Esophagus muscularis mucosa (tissue), 3 donors: ENCODE data around the gene BMAL1.

ENCODE experiments used
- CTCF ChIP-seq, 3 experiments: fragments of 200-600 bp in 2 of 3; fragments of 450-650 bp in 1 of 3; sonication (generic) in 2 of 3; IDR thresholded peaks; one replicate each; pipeline ENCODE4 v1.5.1; 2017 to 2019; ENCODE audit warnings: antibody characterized with exemption in 3 of 3, mild to moderate bottlenecking in 2 of 3, moderate library complexity in 1 of 3
- POLR2A ChIP-seq: fragments of 450-650 bp; IDR thresholded peaks from one replicate; pipeline ENCODE4 v1.6.1; 2017; ENCODE audit warnings: antibody characterized with exemption, moderate library complexity, mild to moderate bottlenecking, low read depth
- POLR2AphosphoS5 ChIP-seq, 2 donors: sonication (generic); formaldehyde crosslinking; IDR thresholded peaks; one replicate each; pipeline ENCODE4 v1.6.1; 2017; ENCODE audit warnings: antibody characterized with exemption in 2 of 2

DNA sequence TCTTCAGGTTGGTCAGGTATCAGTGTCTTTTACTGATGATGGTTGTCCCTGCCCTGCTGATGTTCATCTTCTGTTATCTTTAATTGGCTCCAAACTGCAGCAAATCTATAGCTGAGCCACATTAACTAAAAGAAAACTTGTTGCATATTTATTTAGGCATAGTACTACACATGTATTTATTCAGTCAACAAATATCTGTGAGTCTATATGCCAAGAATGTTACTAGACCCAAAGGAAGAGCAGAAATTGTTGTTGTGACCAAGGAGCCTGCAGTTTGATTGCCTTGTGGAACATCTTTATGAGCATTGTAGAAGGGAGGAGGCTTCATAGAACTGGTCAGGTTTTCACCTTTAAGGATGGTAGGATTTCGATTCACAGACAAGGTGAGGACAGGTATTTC, 10.1 kb downstream of the BMAL1 start:
- TF ChIP-seq POLR2AphosphoS5 (IDR thresholded peaks at IDR 0.05) (no peak), POLR2A (no peak), CTCF (IDR thresholded peaks at IDR 0.05) (no peak)
